ENCODE results near the gene STK31. TPM values are rescaled to one million over a fixed set of nuclear protein-coding genes. Genes with fewer than 3 reads are reported as not detected.

Gene STK31
- total RNA-seq, 1 experiment from 2014 or later, result 0.73 TPM

Other genes starting within 250 kb of the STK31 start
- gene IGF2BP3, start 239.7 kb upstream of the STK31 start, total RNA-seq (2014; rRNA removed; shearing (Covaris generic)), result 75.6 and 108 TPM in 2 replicates
- 23.2 and 24.9 TPM in 2 replicates for gene TRA2A, start 178.2 kb upstream of the STK31 start, total RNA-seq (2014; rRNA removed; shearing (Covaris generic))
- 3.9 and 4.3 TPM in 2 replicates for gene CCDC126, start 112.8 kb upstream of the STK31 start, total RNA-seq (2014; rRNA removed; shearing (Covaris generic))
- gene FAM221A, start 30.0 kb upstream of the STK31 start, total RNA-seq (2014; rRNA removed; shearing (Covaris generic)), result 16.6 and 21.7 TPM in 2 replicates

Data from H7 (cell line).